ENCODE data around the gene COL4A5. TPM values are rescaled to one million over a fixed set of nuclear protein-coding genes. Genes with fewer than 3 reads are reported as not detected.

COL4A5 gene
- total and polyA plus RNA-seq, 2 experiments from 2014 or later: 28.6 to 99.0 TPM

DNA sequence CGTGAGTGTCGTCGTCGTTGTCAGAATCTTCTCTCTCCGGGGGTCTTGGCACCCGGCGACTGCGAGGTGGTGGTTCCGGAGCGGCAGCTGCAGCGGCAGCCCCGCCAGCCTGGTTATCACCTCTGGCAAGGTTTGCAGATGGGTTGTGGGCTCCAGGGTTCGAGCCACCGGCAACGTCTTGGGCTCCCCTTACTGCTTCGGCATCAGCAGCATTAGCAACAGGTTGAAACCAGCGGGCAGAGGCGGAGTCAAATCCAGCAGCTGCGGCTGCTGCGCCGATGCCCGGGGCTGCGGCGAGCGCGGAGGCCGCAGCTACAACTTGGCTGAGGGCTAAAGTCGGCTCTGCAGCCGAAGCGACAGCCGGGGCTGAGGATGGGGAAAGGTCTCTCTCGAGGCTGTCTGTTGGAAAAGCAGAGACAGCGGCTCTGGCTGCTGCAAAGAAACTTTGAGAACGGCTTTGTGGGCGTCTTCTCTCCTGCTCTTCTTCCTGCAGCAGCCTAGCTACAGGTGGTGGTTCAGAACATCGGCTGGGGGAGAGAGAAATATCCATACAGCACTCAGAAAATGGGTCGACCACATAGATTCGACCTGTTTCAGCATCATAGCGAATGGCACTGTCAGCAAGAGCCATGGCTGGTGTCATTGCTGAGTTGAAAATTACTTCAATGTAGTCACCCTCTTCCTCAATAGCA, 293.1 kb downstream of the COL4A5 start:
- TF ChIP-seq EZH2phosphoT487 (IDR thresholded peaks at IDR 0.05; ENCODE audit: low read depth, severe bottlenecking, unreplicated experiment) (no peak), EZH2 (IDR thresholded peaks at IDR 0.05; ENCODE audit: borderline replicate concordance) (peak; percentile 76)
- Histone ChIP-seq H2AFZ (no peak overlapping the region), H3K4me2 (peak overlapping the region; percentile 61), H3K9me2 (replicated peaks; ENCODE audit: insufficient read depth) (no peaks in the 10 kb centered on the region), H3K9me3 (ENCODE audit: low read depth) (no peaks in the 10 kb centered on the region), H4K20me1 (ENCODE audit: insufficient read depth, poor library complexity, severe bottlenecking) (no peaks in the 10 kb centered on the region), H3K27ac (no peak overlapping the region), H3K79me2 (no peaks in the 10 kb centered on the region), H3K27me3 (peaks cover 69% of the 10 kb centered on the region), H3K36me3 (replicated peaks; ENCODE audit: insufficient read depth, low read depth) (no peaks in the 10 kb centered on the region), H3K4me3 (no peak overlapping the region), H3K4me1 (ENCODE audit: insufficient read depth) (no peaks in the 10 kb centered on the region)
- peak; percentile 9 for DNase-seq (ENCODE audit: low spot score)
- WGBS (ENCODE audit: low lambda C conversion rate, missing lambda C conversion rate): 26% methylated on average over 39 of the region's 39 CpGs

- WGBS (ENCODE audit: low lambda C conversion rate, missing lambda C conversion rate): 83% methylated on average over 7 of the region's 7 CpGs
- no peaks in the 10 kb centered on the region for H3K4me1 ChIP-seq (ENCODE audit: insufficient read depth)
- TF ChIP-seq EZH2 (IDR thresholded peaks at IDR 0.05; ENCODE audit: borderline replicate concordance): no peak
- TF ChIP-seq EZH2phosphoT487 (IDR thresholded peaks at IDR 0.05; ENCODE audit: low read depth, severe bottlenecking, unreplicated experiment): no peak
- no peak for TF ChIP-seq CTCF (IDR thresholded peaks at IDR 0.05; ENCODE audit: poor library complexity)
- no peak for DNase-seq (ENCODE audit: low spot score)
- no peak overlapping the region for H3K4me3 ChIP-seq
- H2AFZ ChIP-seq: no peak overlapping the region
- no peaks in the 10 kb centered on the region for H3K36me3 ChIP-seq (replicated peaks; ENCODE audit: insufficient read depth, low read depth)
- H3K27me3 ChIP-seq: peaks cover 66% of the 10 kb centered on the region
- H3K4me2 ChIP-seq: no peak overlapping the region
- no peaks in the 10 kb centered on the region for H3K9me3 ChIP-seq (ENCODE audit: low read depth)
- H4K20me1 ChIP-seq (ENCODE audit: insufficient read depth, poor library complexity, severe bottlenecking): no peaks in the 10 kb centered on the region
- H3K27ac ChIP-seq: no peak overlapping the region
- no peaks in the 10 kb centered on the region for H3K79me2 ChIP-seq
- H3K9me2 ChIP-seq (replicated peaks; ENCODE audit: insufficient read depth): no peaks in the 10 kb centered on the region
Measured at GRCh38 chrX:108734426-108734825, 294.8 kb downstream of the COL4A5 start.

GRCh38 chrX:108735091-108735678, 295.5 kb downstream of the COL4A5 start:
- Histone ChIP-seq H4K20me1 (ENCODE audit: insufficient read depth, poor library complexity, severe bottlenecking) (no peaks in the 10 kb centered on the region), H3K9me2 (replicated peaks; ENCODE audit: insufficient read depth) (no peaks in the 10 kb centered on the region), H2AFZ (peak overlapping the region; percentile 53), H3K9me3 (ENCODE audit: low read depth) (no peaks in the 10 kb centered on the region), H3K4me3 (no peak overlapping the region), H3K4me1 (ENCODE audit: insufficient read depth) (no peaks in the 10 kb centered on the region), H3K36me3 (replicated peaks; ENCODE audit: insufficient read depth, low read depth) (no peaks in the 10 kb centered on the region), H3K27me3 (peaks cover 73% of the 10 kb centered on the region), H3K4me2 (peak overlapping the region; percentile 93), H3K79me2 (no peaks in the 10 kb centered on the region), H3K27ac (no peak overlapping the region)
- WGBS (ENCODE audit: low lambda C conversion rate, missing lambda C conversion rate): 40% methylated on average over 36 of the region's 36 CpGs
- peak; percentile 34 for DNase-seq (ENCODE audit: low spot score)
- TF ChIP-seq CTCF (IDR thresholded peaks at IDR 0.05; ENCODE audit: poor library complexity) (peak; percentile 9), EZH2phosphoT487 (IDR thresholded peaks at IDR 0.05; ENCODE audit: low read depth, severe bottlenecking, unreplicated experiment) (no peak), EZH2 (IDR thresholded peaks at IDR 0.05; ENCODE audit: borderline replicate concordance) (no peak)
